GM12878 (cell line): Measurements from ENCODE around the gene OPRL1. TPM values are rescaled to one million over a fixed set of nuclear protein-coding genes. Genes with fewer than 3 reads are reported as not detected.

ENCODE experiments used
- CBX5 ChIP-seq: sonication (generic); IDR thresholded peaks from 2 replicates; pipeline ENCODE4 v1.6.1; 2016; ENCODE audit warnings: low read depth, moderate library complexity, mild to moderate bottlenecking, inconsistent platforms
- CREB1 ChIP-seq: IDR thresholded peaks from 2 replicates; pipeline ENCODE4 v1.6.1; 2012; ENCODE audit warnings: low read depth, mild to moderate bottlenecking, inconsistent platforms
- EP300 ChIP-seq, 2 experiments: fragments of 150-350 bp in 1 of 2; IDR thresholded peaks; 2 replicates each; pipeline ENCODE4 v1.6.1; 2011 to 2012; ENCODE audit warnings: low read depth in 2 of 2, low read length in 2 of 2, borderline replicate concordance in 1 of 2, improper control_type of control experiment in 1 of 2, inconsistent platforms in 1 of 2; ENCODE audit not compliant: control insufficient read depth in 1 of 2
- FOS ChIP-seq: IDR thresholded peaks from 3 replicates; pipeline ENCODE4 v1.6.1; 2011; ENCODE audit warnings: borderline replicate concordance; ENCODE audit not compliant: insufficient read length; ENCODE audit errors: extremely low read depth
- FOXK2 ChIP-seq: fragments of 450-650 bp; IDR thresholded peaks from 2 replicates; pipeline ENCODE4 v1.6.1; 2017; ENCODE audit warnings: mild to moderate bottlenecking, moderate library complexity
- IKZF2 ChIP-seq, 2 experiments: fragments of 450-650 bp; IDR thresholded peaks; 2 replicates each; pipeline ENCODE4 v1.6.1; 2017; ENCODE audit warnings: mild to moderate bottlenecking in 2 of 2, moderate library complexity in 2 of 2
- IRF4 ChIP-seq: IDR thresholded peaks from 2 replicates; pipeline ENCODE4 v1.6.1; 2011; ENCODE audit warnings: low read depth, low read length
- MEF2B ChIP-seq: fragments of 450-650 bp; IDR thresholded peaks from 2 replicates; pipeline ENCODE4 v1.6.1; 2018; ENCODE audit warnings: mild to moderate bottlenecking, moderate library complexity; ENCODE audit not compliant: partially characterized antibody, poor library complexity, severe bottlenecking
- MYC ChIP-seq: IDR thresholded peaks from 2 replicates; pipeline ENCODE4 v1.6.1; 2011; ENCODE audit warnings: mild to moderate bottlenecking, low read length, moderate library complexity, inconsistent platforms; ENCODE audit not compliant: insufficient read depth, insufficient replicate concordance, insufficient read length, severe bottlenecking
- PAX5 ChIP-seq: IDR thresholded peaks from 2 replicates; pipeline ENCODE4 v1.6.1; 2011; ENCODE audit warnings: low read depth, low read length, borderline replicate concordance
- PML ChIP-seq: IDR thresholded peaks from 2 replicates; pipeline ENCODE4 v1.6.1; 2012; ENCODE audit warnings: low read length, inconsistent platforms
- RAD21 ChIP-seq: IDR thresholded peaks from 2 replicates; pipeline ENCODE4 v1.6.1; 2011; ENCODE audit warnings: mild to moderate bottlenecking, low read depth, low read length, moderate library complexity; ENCODE audit not compliant: insufficient read depth
- RBBP5 ChIP-seq: fragments of 200-600 bp; sonication (generic); conservative IDR thresholded peaks from 2 replicates; pipeline ENCODE4 v1.6.1; 2016
- RFX5 ChIP-seq: IDR thresholded peaks from 2 replicates; pipeline ENCODE4 v1.6.1; 2011; ENCODE audit warnings: low read depth, low read length, improper control_type of control experiment
- SMAD1 ChIP-seq: fragments of 450-650 bp; IDR thresholded peaks from 2 replicates; pipeline ENCODE4 v1.6.1; 2018; ENCODE audit warnings: mild to moderate bottlenecking, low read depth; ENCODE audit not compliant: partially characterized antibody
- SRF ChIP-seq, 2 experiments: IDR thresholded peaks; 2 replicates each; pipeline ENCODE4 v1.6.1; 2011; ENCODE audit warnings: low read depth in 2 of 2, low read length in 2 of 2, mild to moderate bottlenecking in 1 of 2, moderate library complexity in 1 of 2
- SUZ12 ChIP-seq: fragments of 200-600 bp; sonication (generic); IDR thresholded peaks from one replicate; pipeline ENCODE4 v1.6.1; 2018; ENCODE audit warnings: antibody characterized with exemption, mild to moderate bottlenecking; ENCODE audit not compliant: unreplicated experiment
- YBX1 ChIP-seq: fragments of 450-650 bp; IDR thresholded peaks from 2 replicates; pipeline ENCODE4 v1.6.1; 2016; ENCODE audit warnings: antibody characterized with exemption
- ZNF24 ChIP-seq: fragments of 450-650 bp; IDR thresholded peaks from 2 replicates; pipeline ENCODE4 v1.6.1; 2017; ENCODE audit warnings: antibody characterized with exemption, mild to moderate bottlenecking
- polyA plus RNA-seq, 11 experiments: library from polyadenylated mRNA; depleted of rRNA in 4 of 11; unstranded in 6 of 11; stranded (reverse) in 5 of 11; fragments of >200 nt; fragmentation: Nextera tagmentation in 4 of 11; fragmentation: Illumina TruSeq in 1 of 11; extraction: Ambion mirVana in 4 of 11; extraction: Trizol in 1 of 11; gene quantifications; 1 replicate in 1 of 11; 2 replicates in 10 of 11; pipeline versions ENCODE4 v1.2.1 to v1.2.3, GENCODE V29; 2011 to 2016; ENCODE audit warnings: inconsistent platforms in 2 of 11, missing spikeins in 2 of 11, low read depth in 1 of 11
- total RNA-seq, 4 experiments: library from RNA; depleted of rRNA in 3 of 4; stranded (reverse); fragments of >200 nt in 3 of 4; fragmentation: Illumina TruSeq in 1 of 4; extraction: Trizol in 1 of 4; gene quantifications; 2 replicates each; pipeline versions ENCODE4 v1.2.1 to v1.2.3, GENCODE V29; 2013 to 2021
- TF ChIP-seq, protein P1 (sequence below): fragments of 450-650 bp; formaldehyde crosslinking; IDR thresholded peaks from 2 replicates; pipeline ENCODE4 v1.4.0; 2022; ENCODE audit warnings: mild to moderate bottlenecking, moderate library complexity
- TF ChIP-seq, protein P2 (sequence below): IDR thresholded peaks from 2 replicates; pipeline ENCODE4 v1.6.1; 2012; ENCODE audit warnings: mild to moderate bottlenecking, low read depth, low read length
- TF ChIP-seq, protein P3 (sequence below): IDR thresholded peaks from 2 replicates; pipeline ENCODE4 v1.6.1; 2012; ENCODE audit warnings: low read depth, low read length, improper control_type of control experiment

OPRL1 gene
- total and polyA plus RNA-seq, 10 of the 15 experiments (the other 5 are each of a cell fraction or from before 2014, with no cell fraction given), result 0.04 to 0.41 (median 0.24) TPM; not detected in 1

DNA sequence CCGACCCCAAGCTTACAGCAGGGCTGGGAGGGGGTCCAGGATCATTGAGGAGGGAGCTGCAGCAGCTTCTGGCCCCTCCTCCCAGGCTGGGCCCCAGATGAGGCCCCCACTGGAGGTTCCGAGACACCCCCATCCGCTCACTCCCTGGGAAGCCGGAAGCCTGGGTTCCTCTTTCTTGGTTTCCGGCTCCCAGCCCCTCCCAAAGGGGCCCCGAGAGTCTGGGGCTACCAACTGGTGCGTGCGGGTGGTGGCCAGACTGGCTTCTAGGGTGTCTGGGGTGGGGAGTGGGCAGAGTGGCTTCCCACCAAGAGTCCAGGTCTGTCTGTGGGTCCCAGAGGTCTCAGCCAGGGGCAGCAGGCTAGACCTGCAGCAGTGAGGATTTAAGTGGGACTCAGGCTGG, 2.8 kb upstream of the OPRL1 start (continued):
- TF ChIP-seq SRF (IDR thresholded peaks at IDR 0.05; ENCODE audit: low read depth in 2 of 2, low read length in 2 of 2) (no peak), PAX5 (peak; percentile 53; the same call in 1 of the 2 replicates), SUZ12 (no peak), RBBP5 (no peak), MYC (no peak), FOXK2 (no peak), SMAD1 (no peak), IKZF2 (IDR thresholded peaks at IDR 0.05) (peak; percentile 51 to 70; a peak in 3 of 4 replicates), IRF4 (no peak), MEF2B (peak; percentile 67), CBX5 (no peak), CREB1 (0 out of 2 replicates have a peak, but pooled peaks have one; percentile 29), RFX5 (no peak), ZNF24 (no peak), PML (no peak), RAD21 (no peak), YBX1 (no peak), EP300 (IDR thresholded peaks at IDR 0.05; ENCODE audit: borderline replicate concordance in 1 of 2, control insufficient read depth in 1 of 2, low read depth in 2 of 2, low read length in 2 of 2) (peak; percentile 16 to 54; a peak in 1 of 4 replicates), FOS (no peak)
- TF ChIP-seq, protein P1, sequence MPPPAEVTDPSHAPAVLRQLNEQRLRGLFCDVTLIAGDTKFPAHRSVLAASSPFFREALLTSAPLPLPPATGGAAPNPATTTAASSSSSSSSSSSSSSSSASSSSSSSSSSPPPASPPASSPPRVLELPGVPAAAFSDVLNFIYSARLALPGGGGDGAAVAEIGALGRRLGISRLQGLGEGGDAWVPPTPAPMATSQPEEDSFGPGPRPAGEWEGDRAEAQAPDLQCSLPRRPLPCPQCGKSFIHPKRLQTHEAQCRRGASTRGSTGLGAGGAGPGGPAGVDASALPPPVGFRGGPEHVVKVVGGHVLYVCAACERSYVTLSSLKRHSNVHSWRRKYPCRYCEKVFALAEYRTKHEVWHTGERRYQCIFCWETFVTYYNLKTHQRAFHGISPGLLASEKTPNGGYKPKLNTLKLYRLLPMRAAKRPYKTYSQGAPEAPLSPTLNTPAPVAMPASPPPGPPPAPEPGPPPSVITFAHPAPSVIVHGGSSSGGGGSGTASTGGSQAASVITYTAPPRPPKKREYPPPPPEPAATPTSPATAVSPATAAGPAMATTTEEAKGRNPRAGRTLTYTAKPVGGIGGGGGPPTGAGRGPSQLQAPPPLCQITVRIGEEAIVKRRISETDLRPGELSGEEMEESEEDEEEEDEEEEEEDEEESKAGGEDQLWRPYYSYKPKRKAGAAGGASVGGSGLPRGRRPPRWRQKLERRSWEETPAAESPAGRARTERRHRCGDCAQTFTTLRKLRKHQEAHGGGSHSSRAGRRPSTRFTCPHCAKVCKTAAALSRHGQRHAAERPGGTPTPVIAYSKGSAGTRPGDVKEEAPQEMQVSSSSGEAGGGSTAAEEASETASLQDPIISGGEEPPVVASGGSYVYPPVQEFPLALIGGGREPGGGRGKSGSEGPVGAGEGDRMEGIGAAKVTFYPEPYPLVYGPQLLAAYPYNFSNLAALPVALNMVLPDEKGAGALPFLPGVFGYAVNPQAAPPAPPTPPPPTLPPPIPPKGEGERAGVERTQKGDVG, result no peak
- TF ChIP-seq, protein P2, sequence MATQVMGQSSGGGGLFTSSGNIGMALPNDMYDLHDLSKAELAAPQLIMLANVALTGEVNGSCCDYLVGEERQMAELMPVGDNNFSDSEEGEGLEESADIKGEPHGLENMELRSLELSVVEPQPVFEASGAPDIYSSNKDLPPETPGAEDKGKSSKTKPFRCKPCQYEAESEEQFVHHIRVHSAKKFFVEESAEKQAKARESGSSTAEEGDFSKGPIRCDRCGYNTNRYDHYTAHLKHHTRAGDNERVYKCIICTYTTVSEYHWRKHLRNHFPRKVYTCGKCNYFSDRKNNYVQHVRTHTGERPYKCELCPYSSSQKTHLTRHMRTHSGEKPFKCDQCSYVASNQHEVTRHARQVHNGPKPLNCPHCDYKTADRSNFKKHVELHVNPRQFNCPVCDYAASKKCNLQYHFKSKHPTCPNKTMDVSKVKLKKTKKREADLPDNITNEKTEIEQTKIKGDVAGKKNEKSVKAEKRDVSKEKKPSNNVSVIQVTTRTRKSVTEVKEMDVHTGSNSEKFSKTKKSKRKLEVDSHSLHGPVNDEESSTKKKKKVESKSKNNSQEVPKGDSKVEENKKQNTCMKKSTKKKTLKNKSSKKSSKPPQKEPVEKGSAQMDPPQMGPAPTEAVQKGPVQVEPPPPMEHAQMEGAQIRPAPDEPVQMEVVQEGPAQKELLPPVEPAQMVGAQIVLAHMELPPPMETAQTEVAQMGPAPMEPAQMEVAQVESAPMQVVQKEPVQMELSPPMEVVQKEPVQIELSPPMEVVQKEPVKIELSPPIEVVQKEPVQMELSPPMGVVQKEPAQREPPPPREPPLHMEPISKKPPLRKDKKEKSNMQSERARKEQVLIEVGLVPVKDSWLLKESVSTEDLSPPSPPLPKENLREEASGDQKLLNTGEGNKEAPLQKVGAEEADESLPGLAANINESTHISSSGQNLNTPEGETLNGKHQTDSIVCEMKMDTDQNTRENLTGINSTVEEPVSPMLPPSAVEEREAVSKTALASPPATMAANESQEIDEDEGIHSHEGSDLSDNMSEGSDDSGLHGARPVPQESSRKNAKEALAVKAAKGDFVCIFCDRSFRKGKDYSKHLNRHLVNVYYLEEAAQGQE, result no peak
- TF ChIP-seq, protein P3, sequence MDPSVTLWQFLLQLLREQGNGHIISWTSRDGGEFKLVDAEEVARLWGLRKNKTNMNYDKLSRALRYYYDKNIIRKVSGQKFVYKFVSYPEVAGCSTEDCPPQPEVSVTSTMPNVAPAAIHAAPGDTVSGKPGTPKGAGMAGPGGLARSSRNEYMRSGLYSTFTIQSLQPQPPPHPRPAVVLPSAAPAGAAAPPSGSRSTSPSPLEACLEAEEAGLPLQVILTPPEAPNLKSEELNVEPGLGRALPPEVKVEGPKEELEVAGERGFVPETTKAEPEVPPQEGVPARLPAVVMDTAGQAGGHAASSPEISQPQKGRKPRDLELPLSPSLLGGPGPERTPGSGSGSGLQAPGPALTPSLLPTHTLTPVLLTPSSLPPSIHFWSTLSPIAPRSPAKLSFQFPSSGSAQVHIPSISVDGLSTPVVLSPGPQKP, result peak; percentile 43; the same call in 1 of the 2 replicates
- TF ChIP-seq, all 136 proteins: peak for 38
